Choroid plexus epithelial cell (primary cell): ENCODE measurements around the gene ZNF839.

Source experiments
- DNase-seq: peaks from one replicate; pipeline ENCODE4 v3.0.0-alpha.2; 2010; ENCODE audit warnings: low read depth
- H3K4me3 ChIP-seq: 2 replicates; pipeline ENCODE4 v1.5.1; 2011; ENCODE audit warnings: low read depth, mild to moderate bottlenecking, control low read depth, low read length, moderate library complexity
- CTCF ChIP-seq: conservative IDR thresholded peaks from 2 replicates; pipeline ENCODE4 v1.5.1; 2011; ENCODE audit warnings: low read depth, mild to moderate bottlenecking, control low read depth, inconsistent platforms, low read length, moderate library complexity

The ZNF839 gene

GRCh38 chr14:102330806-102331205 is 11.3 kb downstream of the ZNF839 start:
- no peak for TF ChIP-seq CTCF
- no peak for DNase-seq
- H3K4me3 ChIP-seq = no peak overlapping the region

- TF ChIP-seq CTCF = no peak
- DNase-seq = no peak
- H3K4me3 ChIP-seq = no peak overlapping the region
Measured at GRCh38 chr14:102333390-102333789, 13.8 kb downstream of the ZNF839 start.

GRCh38 chr14:102333795-102334705 is 14.5 kb downstream of the ZNF839 start:
- TF ChIP-seq CTCF = no peak
- DNase-seq = no peak
- no peak overlapping the region for H3K4me3 ChIP-seq

GRCh38 chr14:102335163-102335562 is 15.6 kb downstream of the ZNF839 start:
- H3K4me3 ChIP-seq = no peak overlapping the region
- no peak for DNase-seq
- TF ChIP-seq CTCF = no peak

- no peak overlapping the region for H3K4me3 ChIP-seq
- TF ChIP-seq CTCF = no peak
- DNase-seq = no peak
Measured at GRCh38 chr14:102338724-102339123, 19.2 kb downstream of the ZNF839 start.

GRCh38 chr14:102341566-102341965 is 22.0 kb downstream of the ZNF839 start:
- no peak for DNase-seq
- no peak overlapping the region for H3K4me3 ChIP-seq
- TF ChIP-seq CTCF = no peak

- TF ChIP-seq CTCF = no peak
- no peak for DNase-seq
- no peak overlapping the region for H3K4me3 ChIP-seq
Measured at GRCh38 chr14:102342238-102342637, 22.7 kb downstream of the ZNF839 start.
